Thyroid gland (tissue), 4 donors: ENCODE data around the gene WNT7A.

ENCODE experiments used
- CTCF ChIP-seq, 6 experiments: fragments of 200-600 bp in 3 of 6; fragments of 450-650 bp in 3 of 6; sonication (generic) in 3 of 6; IDR thresholded peaks; one replicate each; pipeline ENCODE4 v1.5.1; 2016 to 2019; ENCODE audit warnings: antibody characterized with exemption in 6 of 6, mild to moderate bottlenecking in 2 of 6, inconsistent platforms in 1 of 6, moderate library complexity in 1 of 6
- POLR2A ChIP-seq, 2 donors: fragments of 450-650 bp; IDR thresholded peaks; one replicate each; pipeline ENCODE4 v1.6.1; 2017; ENCODE audit warnings: antibody characterized with exemption in 2 of 2, mild to moderate bottlenecking in 2 of 2, moderate library complexity in 1 of 2

GRCh38 chr3:13826672-13827071 is 53.2 kb downstream of the WNT7A start:
- no peak for TF ChIP-seq POLR2A (IDR thresholded peaks at IDR 0.05)
- TF ChIP-seq CTCF (IDR thresholded peaks at IDR 0.05) = no peak
